HG03442 (cell line): ENCODE results near the gene FLNC.

Source experiments
- ATAC-seq: cut with Tn5 transposase; IDR thresholded peaks from one replicate; pipeline ENCODE4 v1.9.1; 2021; ENCODE audit warnings: mild to moderate bottlenecking, moderate library complexity; ENCODE audit not compliant: unreplicated experiment

Gene FLNC

DNA sequence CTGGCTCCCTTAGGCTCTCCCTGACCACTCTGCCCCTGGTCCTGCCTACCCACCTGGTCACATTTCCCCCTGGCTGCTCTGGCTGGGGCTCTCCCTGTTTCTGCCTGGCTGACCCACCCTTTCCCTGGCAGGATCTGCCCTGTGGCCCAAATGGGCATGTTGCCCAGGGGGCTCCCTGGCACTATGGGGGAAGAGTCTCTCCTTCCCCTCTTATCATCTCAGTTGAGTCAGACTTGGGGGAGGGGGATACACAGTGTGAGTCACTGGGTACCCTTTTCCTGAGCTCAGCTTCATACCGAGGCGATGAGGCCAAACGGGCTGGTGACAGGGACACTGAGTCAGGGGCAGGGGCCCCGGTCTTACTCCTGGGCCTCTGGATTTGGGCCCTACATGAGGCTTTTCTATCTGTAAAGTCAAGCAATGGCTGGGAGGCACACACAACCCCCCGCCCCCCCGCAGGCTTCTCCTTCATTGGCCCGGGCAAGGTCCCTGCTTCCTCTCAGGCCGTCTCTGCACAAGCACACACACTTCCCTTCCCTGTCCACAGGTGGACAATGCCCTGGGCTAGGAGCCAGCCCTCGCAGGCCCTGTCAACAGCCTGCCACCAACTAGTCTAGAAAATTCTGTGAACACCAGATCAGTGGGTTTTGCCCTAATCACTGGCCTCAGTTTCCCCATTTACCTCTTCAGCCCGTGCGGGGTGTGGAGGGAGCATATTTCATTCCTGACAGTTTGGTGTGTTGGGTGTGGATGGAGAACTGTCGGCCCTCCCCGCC is 627 bp upstream of the FLNC start:
- ATAC-seq: no peak

DNA sequence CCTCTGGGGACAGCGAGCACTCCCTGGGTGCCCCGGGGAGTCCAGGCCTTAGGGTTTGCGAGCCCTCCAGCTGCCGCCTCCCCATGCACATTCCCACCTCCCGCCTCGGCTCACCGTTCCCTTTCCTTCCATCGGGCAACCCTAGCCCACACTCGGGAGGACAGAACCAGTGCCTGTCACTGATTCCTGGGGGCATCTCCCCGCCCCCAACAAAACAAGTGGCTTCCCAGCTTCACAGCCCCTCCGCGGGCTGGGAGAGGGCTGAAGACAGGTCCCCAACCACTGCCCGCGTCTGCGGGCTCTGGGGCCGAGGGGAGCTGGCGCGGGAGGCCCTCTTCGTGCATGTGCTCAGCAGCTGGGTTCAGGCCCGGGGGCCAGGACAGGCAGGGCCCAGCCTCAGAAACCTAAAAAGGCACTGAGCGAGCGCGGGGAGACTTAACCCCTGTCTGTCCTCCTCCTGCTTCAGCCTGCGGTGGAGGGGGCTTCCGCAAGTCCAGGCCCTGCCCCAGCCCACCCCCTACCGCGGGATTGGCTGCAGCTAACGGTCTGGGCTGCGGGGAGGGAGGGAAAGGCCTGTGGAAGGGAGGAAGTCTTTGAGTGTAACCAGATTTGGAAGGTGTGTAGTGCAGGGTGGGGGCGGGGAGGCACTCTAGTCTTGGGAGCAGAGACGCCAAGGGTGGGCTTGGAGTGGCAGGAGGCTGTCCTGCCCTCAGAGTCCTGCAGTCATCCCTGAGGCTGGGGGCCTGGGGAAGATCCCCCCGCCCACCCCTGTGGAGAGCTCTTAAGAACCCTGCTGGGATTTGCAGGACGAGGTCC is 1.2 kb downstream of the FLNC start:
- no peak for ATAC-seq

DNA sequence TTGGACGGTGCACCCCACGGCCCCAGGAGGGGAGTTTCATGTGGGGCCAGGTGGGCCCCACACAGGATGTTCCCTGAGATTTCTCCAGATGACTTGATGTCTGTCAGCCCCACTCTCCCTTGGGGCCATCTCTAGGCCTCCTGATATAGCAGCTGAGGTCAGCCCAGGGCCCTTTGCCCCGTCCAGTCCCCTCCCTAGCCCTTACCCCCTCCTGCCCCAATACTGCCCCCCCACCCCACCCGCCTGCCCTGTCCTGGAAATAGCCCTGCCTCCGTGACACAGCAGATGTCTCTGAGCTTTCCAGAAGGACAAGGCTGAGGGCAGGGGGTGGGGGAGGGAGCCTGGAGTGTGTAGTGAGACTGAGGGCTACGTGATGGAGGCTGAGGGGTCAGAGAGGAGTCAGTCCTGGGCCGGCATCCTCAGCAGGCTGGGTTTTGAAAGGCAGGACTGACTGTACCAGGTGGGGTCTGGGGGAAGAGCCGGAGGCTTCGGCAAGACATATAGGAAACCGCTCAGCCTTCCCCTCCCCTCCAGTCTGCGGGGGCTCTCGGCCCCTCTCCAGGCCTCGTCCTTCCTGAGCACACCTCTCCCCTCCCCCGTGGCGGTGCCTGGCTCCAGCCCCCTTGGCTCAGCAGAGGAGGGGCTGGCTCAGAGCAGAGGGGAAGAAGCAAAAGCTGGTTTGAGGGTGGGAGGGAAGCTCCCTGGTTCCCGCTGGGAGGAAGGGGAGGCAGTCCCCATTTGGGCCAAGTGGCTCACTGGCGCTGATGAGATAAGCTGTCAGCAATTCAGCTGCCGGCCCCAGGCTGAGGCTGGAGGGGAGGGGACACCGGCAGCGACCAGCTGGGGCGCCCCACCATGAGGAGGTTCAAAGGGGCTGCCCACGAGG is 2.0 kb downstream of the FLNC start:
- ATAC-seq: no peak

DNA sequence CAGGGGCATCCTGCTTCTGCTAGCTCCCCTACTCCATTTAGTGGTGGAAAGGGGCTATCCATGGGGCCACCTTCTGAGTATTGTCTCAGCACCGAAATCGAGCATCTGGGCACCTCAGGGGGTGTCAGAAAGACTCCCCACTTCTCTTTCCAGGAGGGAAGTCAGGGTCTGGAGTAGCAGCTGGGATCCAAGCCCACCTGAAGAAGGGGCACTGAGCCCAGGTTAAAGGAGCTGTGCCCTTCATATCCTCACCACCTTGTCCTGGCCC is 2.6 kb downstream of the FLNC start:
- no peak for ATAC-seq

DNA sequence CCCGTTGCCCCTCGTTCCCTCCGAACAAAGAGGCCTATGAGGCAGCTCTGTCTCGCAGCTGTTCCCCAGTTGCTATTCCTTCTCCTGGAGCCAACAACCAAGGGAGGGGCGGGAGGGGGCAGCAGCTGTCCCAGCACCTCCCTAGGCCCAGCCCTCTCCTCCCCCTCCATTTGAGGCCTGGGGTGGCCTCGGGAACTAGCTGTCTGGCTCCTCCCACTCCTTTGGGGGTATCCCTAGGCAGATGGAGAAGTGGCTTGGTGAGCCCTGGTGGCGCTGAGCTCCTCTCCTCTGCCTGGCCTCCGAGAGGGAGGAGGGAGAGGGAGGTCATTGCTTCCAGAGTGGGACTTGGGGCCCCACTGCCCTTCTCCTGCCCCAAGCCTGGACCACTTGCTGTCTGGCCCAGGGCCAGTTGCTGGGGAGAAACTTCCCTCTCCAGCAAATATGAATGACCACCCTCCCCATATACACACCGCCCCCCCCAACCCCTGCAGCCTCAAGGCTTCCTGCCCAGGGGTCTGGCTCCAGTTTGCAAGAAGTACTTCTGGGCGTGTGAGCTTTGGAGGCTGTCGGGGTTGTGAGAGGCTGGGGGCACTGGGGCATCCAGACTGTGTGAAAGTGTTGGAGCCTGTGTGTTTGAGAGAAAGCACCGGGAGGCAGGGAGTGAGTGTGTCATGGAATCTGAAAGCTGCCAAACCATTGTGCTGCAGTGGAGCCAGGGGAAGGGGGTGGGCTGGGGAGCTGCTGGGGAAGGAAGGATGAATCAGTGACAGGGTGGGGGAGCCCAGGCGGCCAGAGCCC is 3.1 kb downstream of the FLNC start:
- ATAC-seq: no peak

DNA sequence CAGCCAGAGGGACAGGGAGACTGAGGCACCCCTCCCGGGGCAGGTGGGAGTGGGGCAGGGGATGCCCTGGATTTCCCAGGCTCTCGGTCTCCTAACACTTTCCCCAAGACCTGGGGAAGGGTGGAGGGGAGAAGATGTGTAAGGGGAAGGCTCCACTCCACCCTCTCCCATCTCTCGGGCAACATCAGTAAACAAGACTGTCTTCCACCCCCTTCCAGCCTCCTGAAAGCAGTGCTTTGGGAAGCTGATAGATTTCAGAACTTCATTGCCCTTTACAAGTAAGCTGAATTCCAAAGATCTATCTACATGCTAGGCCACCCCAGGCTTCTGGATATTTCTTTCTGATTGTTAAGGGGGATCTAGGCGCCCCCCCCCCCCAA is 3.7 kb downstream of the FLNC start:
- ATAC-seq: no peak

DNA sequence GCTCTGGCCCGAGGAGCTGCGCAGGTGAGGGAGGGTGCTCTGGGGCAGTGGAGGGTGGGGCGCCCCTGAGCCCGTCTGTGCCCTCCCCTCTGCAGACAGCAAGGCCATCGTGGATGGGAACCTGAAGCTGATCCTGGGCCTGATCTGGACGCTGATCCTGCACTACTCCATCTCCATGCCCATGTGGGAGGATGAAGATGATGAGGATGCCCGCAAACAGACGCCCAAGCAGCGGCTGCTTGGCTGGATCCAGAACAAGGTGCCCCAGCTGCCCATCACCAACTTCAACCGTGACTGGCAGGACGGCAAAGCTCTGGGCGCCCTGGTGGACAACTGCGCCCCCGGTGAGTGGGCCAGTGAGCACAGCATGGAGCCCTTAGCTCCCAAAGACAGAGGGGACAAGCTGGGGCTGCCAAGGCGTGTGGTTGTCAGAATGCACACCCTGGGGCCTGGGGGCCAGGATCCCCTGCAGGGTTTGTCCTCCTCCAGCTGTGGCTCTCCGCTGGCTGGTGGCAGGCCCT is 5.1 kb downstream of the FLNC start:
- no peak for ATAC-seq

DNA sequence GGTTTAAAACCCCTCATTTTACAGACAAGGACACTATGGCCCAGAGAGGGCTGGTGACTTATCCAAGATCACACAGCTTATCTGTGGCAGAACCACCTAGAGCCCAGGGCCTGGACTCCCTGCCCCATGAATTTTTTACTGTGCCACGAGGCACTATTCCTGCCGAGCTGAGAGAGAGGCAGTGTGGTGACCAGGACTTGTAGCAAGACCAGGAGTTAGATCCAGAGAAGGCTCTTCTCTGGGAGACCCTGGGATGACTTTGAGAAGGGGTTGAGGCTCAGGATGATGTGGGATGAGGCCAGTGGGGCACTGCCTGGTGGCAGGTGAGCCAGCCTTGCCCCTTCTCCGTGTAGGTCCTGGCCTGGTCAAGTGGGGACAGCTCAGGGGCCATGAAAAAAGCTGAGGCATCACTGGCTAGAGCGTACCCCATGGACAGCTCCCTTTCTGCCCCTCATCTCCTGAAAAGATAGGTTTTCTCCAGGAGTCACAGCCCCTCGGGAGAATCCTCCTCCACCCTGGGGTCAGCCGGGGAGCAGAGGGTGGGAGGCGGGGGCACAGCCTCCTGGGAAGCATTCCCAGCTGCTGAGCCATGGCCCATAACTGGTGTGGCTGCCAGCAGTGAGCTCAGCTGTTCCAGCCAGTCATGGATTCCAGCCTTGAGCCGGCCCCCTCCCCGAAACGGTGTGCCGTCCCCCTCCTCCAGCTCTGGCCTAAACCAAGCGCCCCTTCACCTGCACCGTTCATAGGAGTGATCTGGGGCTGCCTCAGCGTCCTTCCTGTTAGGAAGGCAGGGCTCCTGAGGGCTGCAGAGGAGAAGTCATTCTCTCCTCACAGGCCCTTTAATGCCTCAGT is 5.8 kb downstream of the FLNC start:
- no peak for ATAC-seq

DNA sequence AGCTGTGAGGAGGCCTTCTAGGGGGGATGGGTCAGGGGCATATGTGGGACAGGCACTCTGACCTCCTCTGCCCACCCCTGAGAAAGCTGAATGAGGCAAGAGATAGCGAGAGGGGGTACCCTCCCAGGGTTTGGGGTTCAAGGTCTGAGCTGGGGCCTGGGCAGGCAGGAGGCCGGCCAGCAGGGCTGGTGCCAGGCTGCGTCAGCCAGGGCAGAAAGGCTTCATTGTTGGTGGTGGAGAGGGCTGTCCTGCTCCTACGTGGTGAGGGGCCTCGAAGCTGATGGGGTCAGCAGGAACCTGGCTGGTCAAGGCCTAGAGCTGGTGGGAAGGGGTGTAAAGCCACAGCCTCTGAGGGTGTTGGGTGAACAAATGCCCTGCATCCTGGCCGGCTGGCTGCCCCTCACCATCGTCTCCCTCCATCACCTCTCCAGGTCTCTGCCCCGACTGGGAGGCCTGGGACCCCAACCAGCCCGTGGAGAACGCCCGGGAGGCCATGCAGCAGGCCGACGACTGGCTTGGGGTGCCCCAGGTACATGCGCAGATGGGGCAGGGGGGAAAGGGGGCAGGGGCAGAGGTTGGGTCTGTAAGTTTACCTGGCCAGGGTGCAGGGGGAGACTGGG is 6.6 kb downstream of the FLNC start:
- ATAC-seq: no peak

DNA sequence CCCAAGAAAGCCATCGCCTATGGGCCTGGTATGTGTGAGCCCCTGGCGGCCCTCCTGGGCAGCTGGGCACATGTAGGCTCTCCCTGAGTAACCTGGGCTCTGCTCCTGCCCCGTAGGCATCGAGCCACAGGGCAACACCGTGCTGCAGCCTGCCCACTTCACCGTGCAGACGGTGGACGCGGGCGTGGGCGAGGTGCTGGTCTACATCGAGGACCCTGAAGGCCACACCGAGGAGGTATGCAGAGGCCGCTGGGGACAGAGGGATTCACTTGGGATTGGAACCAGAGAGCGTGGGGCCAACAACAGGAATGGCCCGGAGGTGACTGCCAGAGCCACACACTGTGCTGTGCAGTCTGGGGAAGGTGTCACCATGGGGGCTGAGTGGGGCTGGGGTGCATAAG is 7.3 kb downstream of the FLNC start:
- ATAC-seq: no peak

DNA sequence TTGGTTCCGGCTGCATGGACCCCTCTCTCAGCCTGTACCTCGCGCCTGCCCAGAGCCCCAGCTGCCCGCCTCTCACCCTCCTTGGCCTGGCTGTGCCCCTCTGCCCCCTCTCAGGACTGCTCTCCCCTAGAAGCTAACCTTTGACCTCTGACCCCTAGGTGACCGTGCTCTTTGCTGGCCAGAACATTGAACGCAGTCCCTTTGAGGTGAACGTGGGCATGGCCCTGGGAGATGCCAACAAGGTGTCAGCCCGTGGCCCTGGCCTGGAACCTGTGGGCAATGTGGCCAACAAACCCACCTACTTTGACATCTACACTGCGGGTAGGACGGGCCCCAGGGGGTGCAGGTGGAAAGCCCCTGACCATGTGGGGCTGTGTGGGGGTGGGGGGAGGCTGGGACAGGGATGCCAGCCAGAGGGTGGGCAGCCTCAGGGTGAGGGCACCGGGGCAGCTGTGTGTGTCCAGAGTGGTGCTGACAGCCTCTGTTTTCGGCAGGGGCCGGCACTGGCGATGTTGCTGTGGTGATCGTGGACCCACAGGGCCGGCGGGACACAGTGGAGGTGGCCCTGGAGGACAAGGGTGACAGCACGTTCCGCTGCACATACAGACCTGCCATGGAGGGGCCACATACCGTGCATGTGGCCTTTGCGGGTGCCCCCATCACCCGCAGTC is 8.0 kb downstream of the FLNC start:
- ATAC-seq: no peak

DNA sequence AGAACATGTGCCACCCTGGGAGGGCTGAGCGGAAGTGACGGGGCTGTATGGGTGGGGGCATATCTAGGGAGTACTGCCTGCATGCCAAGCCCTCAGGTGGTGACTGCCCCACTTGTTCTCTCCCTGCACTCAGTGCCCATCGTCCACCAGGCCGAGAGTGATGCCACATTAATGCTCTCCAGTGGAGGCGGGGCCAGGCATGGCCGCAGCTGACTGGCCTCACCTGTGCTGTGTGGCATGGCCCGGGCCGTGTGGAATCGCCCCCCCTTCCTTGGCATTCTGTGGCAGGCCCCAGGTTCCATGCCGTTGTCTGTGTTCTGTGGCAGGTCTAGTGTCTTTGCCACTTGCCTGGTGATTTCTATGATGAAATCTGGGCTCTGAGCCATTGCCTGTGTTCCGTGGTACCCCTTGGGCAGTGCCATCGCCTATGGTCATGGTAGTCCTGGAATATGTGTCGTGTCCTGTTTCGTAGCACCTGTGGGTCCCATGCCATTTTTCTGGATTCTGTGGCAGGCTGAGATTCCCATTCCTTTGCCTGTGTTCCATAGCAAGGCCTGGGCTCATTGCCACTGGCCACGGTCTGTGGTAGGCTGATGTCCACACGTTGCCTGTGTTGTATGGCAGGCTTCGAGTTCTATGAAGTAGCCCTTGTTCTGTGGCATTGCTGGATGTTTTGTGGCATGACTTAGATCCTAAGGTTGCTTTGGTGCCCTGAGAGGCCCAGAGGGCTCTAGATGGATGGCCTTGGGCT is 8.9 kb downstream of the FLNC start:
- no peak for ATAC-seq

DNA sequence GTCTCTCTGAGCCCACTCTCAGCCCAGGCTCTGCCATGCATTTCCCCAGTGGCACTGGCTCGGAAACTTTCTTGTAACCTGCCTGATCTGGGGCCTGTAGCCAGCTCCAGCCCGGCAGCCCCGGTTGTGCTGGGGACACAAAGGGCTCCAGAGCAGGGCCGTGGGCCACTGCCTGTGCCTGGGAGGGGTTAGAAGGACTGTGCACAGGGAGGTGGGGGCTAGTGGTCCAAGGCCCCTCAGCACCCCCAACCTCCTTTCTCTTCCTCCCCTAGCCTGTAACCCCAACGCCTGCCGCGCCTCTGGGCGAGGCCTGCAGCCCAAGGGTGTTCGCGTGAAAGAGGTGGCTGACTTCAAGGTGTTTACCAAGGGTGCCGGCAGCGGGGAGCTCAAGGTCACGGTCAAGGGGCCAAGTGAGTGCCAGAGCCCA is 9.6 kb downstream of the FLNC start:
- ATAC-seq: no peak

DNA sequence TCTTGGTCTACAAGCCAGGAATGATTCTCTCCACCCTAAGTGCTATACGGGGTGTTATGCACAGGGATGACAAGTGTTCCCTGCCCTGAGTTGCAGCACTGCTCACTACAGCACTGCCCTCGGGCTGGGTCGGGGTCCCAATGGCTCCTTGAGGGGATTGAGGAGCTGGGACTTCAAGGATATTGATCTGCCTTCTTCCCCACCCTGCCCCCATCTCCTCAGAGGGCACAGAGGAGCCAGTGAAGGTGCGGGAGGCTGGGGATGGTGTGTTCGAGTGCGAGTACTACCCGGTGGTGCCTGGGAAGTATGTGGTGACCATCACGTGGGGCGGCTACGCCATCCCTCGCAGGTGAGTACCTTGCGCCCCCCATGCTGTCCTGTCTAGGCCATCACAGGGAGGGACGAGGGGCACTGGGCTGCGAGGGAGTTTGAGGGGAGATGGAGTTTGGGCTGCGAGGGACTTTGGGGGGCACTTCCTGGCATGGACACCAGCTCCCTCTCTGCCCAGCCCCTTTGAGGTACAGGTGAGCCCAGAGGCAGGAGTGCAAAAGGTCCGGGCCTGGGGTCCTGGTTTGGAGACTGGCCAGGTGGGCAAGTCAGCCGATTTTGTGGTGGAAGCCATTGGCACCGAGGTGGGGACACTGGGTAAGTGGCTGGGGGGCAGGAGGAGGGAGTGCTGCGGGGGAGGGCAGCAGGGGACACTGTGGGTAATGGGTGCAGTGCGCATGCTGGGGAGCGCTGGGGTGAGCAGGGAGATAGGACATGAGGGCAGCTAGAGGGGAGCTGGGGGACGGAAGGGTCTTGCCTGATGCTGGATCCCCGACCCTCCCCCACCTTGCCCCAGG is 10.3 kb downstream of the FLNC start:
- no peak for ATAC-seq

DNA sequence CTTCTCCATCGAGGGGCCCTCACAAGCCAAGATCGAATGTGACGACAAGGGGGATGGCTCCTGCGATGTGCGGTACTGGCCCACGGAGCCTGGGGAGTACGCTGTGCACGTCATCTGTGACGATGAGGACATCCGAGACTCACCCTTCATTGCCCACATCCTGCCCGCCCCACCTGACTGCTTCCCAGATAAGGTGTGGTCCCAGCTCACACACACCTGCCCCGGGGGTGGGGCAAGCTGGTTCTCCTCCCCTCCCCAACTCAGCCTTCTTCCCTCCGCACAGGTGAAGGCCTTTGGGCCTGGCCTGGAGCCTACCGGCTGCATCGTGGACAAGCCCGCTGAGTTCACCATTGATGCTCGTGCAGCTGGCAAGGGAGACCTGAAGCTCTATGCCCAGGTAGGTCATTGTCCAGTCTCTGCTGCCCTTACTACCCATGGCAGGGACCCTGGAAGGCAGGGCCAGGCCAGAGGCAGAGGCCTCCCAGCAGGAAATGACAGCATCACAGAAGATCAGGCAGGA is 11.0 kb downstream of the FLNC start:
- no peak for ATAC-seq

DNA sequence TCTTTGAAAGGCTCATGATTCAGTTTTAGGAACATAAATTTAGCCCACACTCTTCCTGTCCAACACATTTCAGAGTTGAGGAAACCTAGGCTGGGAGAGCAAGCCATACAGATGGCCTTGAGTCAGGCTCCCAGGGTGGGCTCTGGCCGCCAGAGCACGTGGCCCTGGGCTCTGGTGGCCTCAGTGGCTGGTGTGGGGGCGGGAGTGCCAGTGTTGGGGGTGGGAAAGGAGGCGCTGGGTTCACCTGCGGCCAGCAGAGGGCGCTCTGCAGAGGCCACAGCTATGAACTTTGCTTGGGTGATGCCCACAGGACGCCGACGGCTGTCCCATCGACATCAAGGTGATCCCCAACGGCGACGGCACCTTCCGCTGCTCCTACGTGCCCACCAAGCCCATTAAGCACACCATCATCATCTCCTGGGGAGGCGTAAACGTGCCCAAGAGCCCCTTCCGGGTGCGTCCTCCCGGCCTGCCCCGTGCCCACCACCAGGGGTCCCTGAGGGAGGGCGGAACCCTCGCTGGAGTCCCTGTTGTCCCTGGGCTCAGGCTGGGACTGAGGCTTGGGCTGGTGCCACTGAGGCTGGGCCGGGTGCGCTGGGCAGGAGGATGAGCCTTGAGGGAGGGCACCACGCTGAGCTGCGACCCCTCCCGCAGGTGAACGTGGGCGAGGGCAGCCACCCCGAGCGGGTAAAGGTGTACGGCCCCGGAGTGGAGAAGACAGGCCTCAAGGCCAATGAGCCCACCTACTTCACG is 11.9 kb downstream of the FLNC start:
- ATAC-seq: no peak
